B cell (primary cell): ENCODE results near the gene USP37. TPM values are rescaled to one million over a fixed set of nuclear protein-coding genes. Genes with fewer than 3 reads are reported as not detected.

Experiments used
- ATAC-seq: fragments of 200-7000 bp; cut with Tn5 transposase; one replicate; pipeline ENCODE4 v1.10.0; 2021; ENCODE audit warnings: low read depth, mild to moderate bottlenecking, moderate number of reproducible peaks, moderate library complexity
- CTCF ChIA-PET: fragments of 350-600 bp; sonication (Branson Sonifier 250); formaldehyde crosslinking; loops from one replicate; lab custom pipeline; 2021; ENCODE audit warnings: antibody characterized with exemption, inconsistent platforms; lab: Charles Lee
- POLR2A ChIA-PET: fragments of 350-600 bp; sonication (Branson Sonifier 250); formaldehyde crosslinking; loops from one replicate; lab custom pipeline; 2021; ENCODE audit warnings: antibody characterized with exemption; lab: Charles Lee
- DNase-seq: peaks from one replicate; pipeline ENCODE4 v3.0.0; 2013
- H2AFZ ChIP-seq: 2 replicates; pipeline ENCODE4 v1.6.1; 2012; ENCODE audit warnings: mild to moderate bottlenecking, low read depth, low read length; ENCODE audit not compliant: insufficient read depth, poor library complexity, severe bottlenecking
- H3K27ac ChIP-seq, 2 donors: 1 replicate in 1 of 2; 2 replicates in 1 of 2; pipeline ENCODE4 v1.5.1; 2012 to 2013; ENCODE audit warnings: low read length in 2 of 2, mild to moderate bottlenecking in 2 of 2, moderate library complexity in 1 of 2
- H3K27me3 ChIP-seq, 4 experiments: fragments of 200-600 bp in 1 of 4; sonication (generic) in 1 of 4; replicated peaks in 1 of 4; 1 replicate in 2 of 4; 2 replicates in 2 of 4; pipeline versions ENCODE4 v1.6.1 to v1.7.0; 2013 to 2016; ENCODE audit warnings: low read length in 3 of 4, mild to moderate bottlenecking in 2 of 4, mixed read lengths in 1 of 4, moderate library complexity in 1 of 4; ENCODE audit not compliant: insufficient read depth in 4 of 4, control insufficient read depth in 3 of 4; ENCODE audit errors: control extremely low read depth in 1 of 4
- H3K36me3 ChIP-seq, 2 experiments: replicated peaks in 1 of 2; 1 replicate in 1 of 2; 2 replicates in 1 of 2; pipeline versions ENCODE4 v1.6.1 to v1.7.1; 2013; ENCODE audit warnings: low read length in 1 of 2; ENCODE audit not compliant: insufficient read depth in 2 of 2, control insufficient read depth in 1 of 2; ENCODE audit errors: control extremely low read depth in 1 of 2, extremely low read depth in 1 of 2
- H3K4me1 ChIP-seq, 2 donors: fragments of 200-600 bp in 1 of 2; sonication (generic) in 1 of 2; 1 replicate in 1 of 2; 2 replicates in 1 of 2; pipeline versions ENCODE4 v1.5.1 to v1.6.1; 2013 to 2017; ENCODE audit warnings: low read length in 2 of 2; ENCODE audit not compliant: control insufficient read depth in 2 of 2, insufficient read depth in 2 of 2
- H3K4me2 ChIP-seq: replicated peaks from 2 replicates; pipeline ENCODE3; 2012; ENCODE audit warnings: mild to moderate bottlenecking, low read depth, low read length; ENCODE audit not compliant: poor library complexity, severe bottlenecking
- H3K4me3 ChIP-seq, 5 experiments: fragments of 200-600 bp in 1 of 5; sonication (generic) in 1 of 5; 1 replicate in 3 of 5; 2 replicates in 2 of 5; pipeline versions ENCODE4 v1.5.1 to v1.7.0; 2011 to 2016; ENCODE audit warnings: low read length in 4 of 5, mild to moderate bottlenecking in 4 of 5, low read depth in 2 of 5, control low read depth in 1 of 5, moderate library complexity in 1 of 5; ENCODE audit not compliant: insufficient read depth in 1 of 5; ENCODE audit errors: control extremely low read depth in 1 of 5, extremely low read depth in 1 of 5
- H3K79me2 ChIP-seq: fragments of 200-600 bp; sonication (generic); one replicate; pipeline ENCODE4 v1.6.0; 2016; ENCODE audit warnings: low read length; ENCODE audit not compliant: control insufficient read depth, insufficient read depth
- H3K9ac ChIP-seq: fragments of 200-600 bp; sonication (generic); 2 replicates; pipeline ENCODE4 v1.6.1; 2017; ENCODE audit warnings: mild to moderate bottlenecking, low read length, moderate library complexity
- H3K9me3 ChIP-seq, 3 donors: one replicate each; pipeline versions ENCODE4 v1.6.1 to v1.7.1; 2013; ENCODE audit warnings: low read length in 2 of 3; ENCODE audit not compliant: control insufficient read depth in 2 of 3, insufficient read depth in 1 of 3; ENCODE audit errors: control extremely low read depth in 1 of 3
- H4K20me1 ChIP-seq: 2 replicates; pipeline ENCODE4 v1.6.0; 2012; ENCODE audit warnings: mild to moderate bottlenecking, low read length; ENCODE audit not compliant: insufficient read depth, control insufficient read depth, poor library complexity, severe bottlenecking
- H3K27ac Mint-ChIP-seq: one replicate; pipeline ENCODE4 v1.8.0; 2021; ENCODE audit warnings: mixed read lengths
- H3K27me3 Mint-ChIP-seq: one replicate; pipeline ENCODE4 v1.8.0; 2021; ENCODE audit warnings: mixed read lengths
- H3K4me1 Mint-ChIP-seq: one replicate; pipeline ENCODE4 v1.8.0; 2021; ENCODE audit warnings: mixed read lengths
- H3K4me3 Mint-ChIP-seq: one replicate; pipeline ENCODE4 v1.8.0; 2021; ENCODE audit warnings: mixed read lengths
- H3K9me3 Mint-ChIP-seq: one replicate; pipeline ENCODE4 v1.8.0; 2022; ENCODE audit warnings: mixed read lengths; ENCODE audit not compliant: insufficient read depth
- CTCF ChIP-seq: fragments of 200-600 bp; IDR thresholded peaks from one replicate; pipeline ENCODE4 v1.8.0; 2022; ENCODE audit warnings: antibody characterized with exemption, mild to moderate bottlenecking
- EZH2 ChIP-seq: IDR thresholded peaks from 2 replicates; pipeline ENCODE4 v1.6.1; 2012; ENCODE audit warnings: borderline replicate concordance, low read depth, mild to moderate bottlenecking, moderate library complexity, low read length; ENCODE audit not compliant: insufficient read depth, poor library complexity, severe bottlenecking
- WGBS: methylation state at CpG from one replicate; pipeline ENCODE4 v1.1.5; 2013; ENCODE audit warnings: missing lambda C conversion rate; ENCODE audit not compliant: insufficient coverage; 5-methylcytosine and 5-hydroxymethylcytosine counted together
- intact Hi-C: fragments of 100-400 bp; cut with micrococcal nuclease; formaldehyde crosslinking; loops from one replicate; pipeline ENCODE4 v1.10.0; 2022
- polyA plus RNA-seq: library from polyadenylated mRNA; depleted of rRNA; stranded (reverse); fragments of >200 nt; gene quantifications from 2 replicates; pipeline ENCODE4 v1.2.3, GENCODE V29; 2012
- total RNA-seq, 2 donors: library from RNA; stranded (reverse); fragments of 120-200 nt in 1 of 2; gene quantifications; 1 replicate in 1 of 2; 2 replicates in 1 of 2; pipeline versions ENCODE4 v1.2.3 to v1.2.4, GENCODE V29; 2013 to 2022

Gene USP37
- total and polyA plus RNA-seq, 2 donors (not counting 1 experiment from before 2014, with no cell fraction given) = 3.1 to 29.0 TPM

- TF ChIP-seq EZH2 = no peak
- TF ChIP-seq CTCF = no peak
- H3K36me3 ChIP-seq = no peaks in the 10 kb centered on the region
- whole genome bisulfite sequencing = 85% methylated on average over 6 of the region's 9 CpGs
- no peaks in the 10 kb centered on the region for H3K27me3 ChIP-seq
- Mint-ChIP-seq H3K27me3 (no peaks in the 10 kb centered on the region), H3K4me3 (no peak overlapping the region), H3K9me3 (no peaks in the 10 kb centered on the region), H3K27ac (no peak overlapping the region), H3K4me1 (no peaks in the 10 kb centered on the region)
- no peak for DNase-seq
- H3K9me3 ChIP-seq = no peaks in the 10 kb centered on the region
- ChIA-PET CTCF (no interaction called here), POLR2A (no interaction called here)
- H3K4me3 ChIP-seq = no peak overlapping the region
- intact Hi-C loops = no loop called here
- H3K27ac ChIP-seq = no peak overlapping the region
- no peak for ATAC-seq
- H3K79me2 ChIP-seq = no peaks in the 10 kb centered on the region
- H2AFZ ChIP-seq = no peak overlapping the region
- no peaks in the 10 kb centered on the region for H4K20me1 ChIP-seq
- H3K4me1 ChIP-seq = no peaks in the 10 kb centered on the region
- no peak overlapping the region for H3K9ac ChIP-seq
- no peak overlapping the region for H3K4me2 ChIP-seq
Observed at GRCh38 chr2:218422403-218423086, 145.6 kb downstream of the USP37 start.

- H4K20me1 ChIP-seq = no peaks in the 10 kb centered on the region
- no peak overlapping the region for H3K27ac Mint-ChIP-seq
- no peaks in the 10 kb centered on the region for H3K4me1 ChIP-seq
- WGBS = 86% methylated on average over 2 of the region's 2 CpGs
- no peaks in the 10 kb centered on the region for H3K9me3 Mint-ChIP-seq
- no peaks in the 10 kb centered on the region for H3K36me3 ChIP-seq
- no peak for TF ChIP-seq EZH2
- no peak for TF ChIP-seq CTCF
- H3K27me3 ChIP-seq = no peaks in the 10 kb centered on the region
- no peaks in the 10 kb centered on the region for H3K27me3 Mint-ChIP-seq
- no peak overlapping the region for H3K4me3 Mint-ChIP-seq
- DNase-seq = no peak
- CTCF ChIA-PET = no interaction called here
- no peaks in the 10 kb centered on the region for H3K4me1 Mint-ChIP-seq
- POLR2A ChIA-PET = no interaction called here
- H2AFZ ChIP-seq = no peak overlapping the region
- no peak for ATAC-seq
- no peak overlapping the region for H3K9ac ChIP-seq
- no peaks in the 10 kb centered on the region for H3K9me3 ChIP-seq
- no peak overlapping the region for H3K4me2 ChIP-seq
- H3K4me3 ChIP-seq = no peak overlapping the region
- intact Hi-C loops = no loop called here
- no peaks in the 10 kb centered on the region for H3K79me2 ChIP-seq
- no peak overlapping the region for H3K27ac ChIP-seq
Observed at GRCh38 chr2:218421027-218421426, 147.1 kb downstream of the USP37 start.
